Vagina (tissue), 2 donors: ENCODE data around the gene ISYNA1.

ENCODE experiments used
- CTCF ChIP-seq, 3 experiments: fragments of 450-650 bp in 2 of 3; fragments of 200-600 bp in 1 of 3; sonication (generic) in 1 of 3; IDR thresholded peaks; one replicate each; pipeline ENCODE4 v1.5.1; 2017 to 2019; ENCODE audit warnings: antibody characterized with exemption in 3 of 3, mild to moderate bottlenecking in 2 of 3, moderate library complexity in 2 of 3
- POLR2A ChIP-seq, 2 donors: fragments of 450-650 bp; IDR thresholded peaks; one replicate each; pipeline ENCODE4 v1.6.1; 2017; ENCODE audit warnings: antibody characterized with exemption in 2 of 2, mild to moderate bottlenecking in 2 of 2, moderate library complexity in 2 of 2

- TF ChIP-seq CTCF (IDR thresholded peaks at IDR 0.05) (no peak), POLR2A (IDR thresholded peaks at IDR 0.05) (no peak)
Observed at GRCh38 chr19:18428173-18428786, 9.7 kb downstream of the ISYNA1 start.
